CD8-positive, alpha-beta memory T cell (primary cell): ENCODE results near the gene VILL. TPM values are rescaled to one million over a fixed set of nuclear protein-coding genes. Genes with fewer than 3 reads are reported as not detected.

Source experiments
- CTCF ChIA-PET: fragments of 350-600 bp; sonication (Branson Sonifier 250); formaldehyde crosslinking; loops from one replicate; lab custom pipeline; 2021; ENCODE audit warnings: antibody characterized with exemption; lab: Charles Lee
- POLR2A ChIA-PET: fragments of 350-600 bp; sonication (Branson Sonifier 250); formaldehyde crosslinking; loops from one replicate; lab custom pipeline; 2021; ENCODE audit warnings: antibody characterized with exemption; lab: Charles Lee
- DNase-seq, 5 donors: peaks; one replicate each; pipeline versions ENCODE4 v3.0.0 to v3.0.0-alpha.2; 2020 to 2022; ENCODE audit warnings: mixed read lengths in 1 of 5
- H3K27ac ChIP-seq: one replicate; pipeline ENCODE4 v1.7.0; 2013; ENCODE audit warnings: low read depth, mild to moderate bottlenecking, low read length, moderate library complexity
- H3K27me3 ChIP-seq: 2 replicates; pipeline ENCODE4 v1.7.0; 2013; ENCODE audit warnings: low read length, mild to moderate bottlenecking; ENCODE audit not compliant: insufficient read depth, poor library complexity, severe bottlenecking
- H3K36me3 ChIP-seq: 2 replicates; pipeline ENCODE4 v1.7.0; 2013; ENCODE audit warnings: mild to moderate bottlenecking, low read length, moderate library complexity; ENCODE audit not compliant: insufficient read depth
- H3K4me1 ChIP-seq: 2 replicates; pipeline ENCODE4 v1.7.0; 2013; ENCODE audit warnings: mild to moderate bottlenecking, low read length, moderate library complexity; ENCODE audit not compliant: insufficient read depth
- H3K4me3 ChIP-seq: 2 replicates; pipeline ENCODE4 v1.7.0; 2013; ENCODE audit warnings: mild to moderate bottlenecking, low read length
- H3K9me3 ChIP-seq: 2 replicates; pipeline ENCODE4 v1.7.0; 2013; ENCODE audit warnings: mild to moderate bottlenecking, low read length
- H3K27ac Mint-ChIP-seq, 8 donors: one replicate each; pipeline ENCODE4 v1.8.0; 2020 to 2021; ENCODE audit warnings: mixed read lengths in 8 of 8, mild to moderate bottlenecking in 6 of 8, inconsistent platforms in 3 of 8, moderate library complexity in 3 of 8
- H3K27me3 Mint-ChIP-seq, 2 donors: one replicate each; pipeline ENCODE4 v1.8.0; 2020 to 2021; ENCODE audit warnings: mixed read lengths in 2 of 2, mild to moderate bottlenecking in 1 of 2, moderate library complexity in 1 of 2
- H3K36me3 Mint-ChIP-seq, 3 donors: one replicate each; pipeline ENCODE4 v1.8.0; 2020 to 2021; ENCODE audit warnings: mixed read lengths in 3 of 3, inconsistent platforms in 1 of 3, mild to moderate bottlenecking in 1 of 3
- H3K4me1 Mint-ChIP-seq, 3 donors: one replicate each; pipeline ENCODE4 v1.8.0; 2020 to 2021; ENCODE audit warnings: mixed read lengths in 3 of 3, inconsistent platforms in 1 of 3, mild to moderate bottlenecking in 1 of 3
- H3K4me3 Mint-ChIP-seq, 7 donors: one replicate each; pipeline ENCODE4 v1.8.0; 2020 to 2021; ENCODE audit warnings: mixed read lengths in 7 of 7, mild to moderate bottlenecking in 6 of 7, moderate library complexity in 4 of 7, inconsistent platforms in 2 of 7
- H3K9me3 Mint-ChIP-seq, 5 donors: one replicate each; pipeline ENCODE4 v1.8.0; 2020 to 2022; ENCODE audit warnings: mixed read lengths in 5 of 5, mild to moderate bottlenecking in 3 of 5, moderate library complexity in 2 of 5, inconsistent platforms in 1 of 5
- polyA plus RNA-seq: library from polyadenylated mRNA; unstranded; fragments of 300-500 nt; fragmentation: Illumina TruSeq; gene quantifications from one replicate; pipeline ENCODE4 v1.2.3, GENCODE V29; 2021
- total RNA-seq, 2 experiments: library from RNA; stranded (reverse); gene quantifications; one replicate each; pipeline ENCODE4 v1.2.3, GENCODE V29; 2021

VILL gene
- total and polyA plus RNA-seq, 3 experiments from 2014 or later = 14.7 to 16.8 (median 15.8) TPM

DNA sequence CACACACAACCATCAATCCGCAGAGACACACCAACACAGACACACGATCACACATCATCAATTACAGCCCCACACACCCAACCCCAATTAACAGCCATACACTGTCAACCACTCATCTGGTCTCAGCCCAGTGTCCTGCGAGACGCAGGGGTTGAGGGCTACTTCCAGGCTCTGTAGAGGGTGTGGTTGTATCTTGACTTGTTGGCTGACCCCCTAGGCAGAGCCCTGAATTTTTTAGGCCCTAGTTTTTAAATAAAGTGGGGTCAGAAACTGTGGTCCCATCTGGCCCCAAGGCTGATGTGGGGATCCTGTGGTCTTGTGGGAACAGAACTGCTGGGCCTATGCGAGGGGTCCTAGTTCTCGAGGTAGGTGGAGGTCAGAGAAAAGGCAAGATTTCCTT is 9.2 kb downstream of the VILL start:
- Mint-ChIP-seq H3K27ac (peak overlapping the region in 7 of 8 donors; percentile 34 to 96 (median 85)), H3K27me3 (peaks cover 0 to 1% of the 10 kb centered on the region in 2 donors), H3K9me3 (no peaks in the 10 kb centered on the region), H3K4me1 (peaks cover 52 to 66% (median 59%) of the 10 kb centered on the region in 3 donors), H3K4me3 (peak overlapping the region in 4 of 7 donors; percentile 14 to 65 (median 50)), H3K36me3 (peaks cover 8 to 56% (median 13%) of the 10 kb centered on the region in 3 donors)
- POLR2A ChIA-PET = no interaction called here
- Histone ChIP-seq H3K9me3 (no peaks in the 10 kb centered on the region), H3K4me3 (no peak overlapping the region), H3K36me3 (peaks cover 13% of the 10 kb centered on the region), H3K27me3 (no peaks in the 10 kb centered on the region), H3K27ac (no peak overlapping the region), H3K4me1 (peaks cover 42% of the 10 kb centered on the region)
- DNase-seq = peak in 1 of 5 donors; percentile 38
- CTCF ChIA-PET = no interaction called here

DNA sequence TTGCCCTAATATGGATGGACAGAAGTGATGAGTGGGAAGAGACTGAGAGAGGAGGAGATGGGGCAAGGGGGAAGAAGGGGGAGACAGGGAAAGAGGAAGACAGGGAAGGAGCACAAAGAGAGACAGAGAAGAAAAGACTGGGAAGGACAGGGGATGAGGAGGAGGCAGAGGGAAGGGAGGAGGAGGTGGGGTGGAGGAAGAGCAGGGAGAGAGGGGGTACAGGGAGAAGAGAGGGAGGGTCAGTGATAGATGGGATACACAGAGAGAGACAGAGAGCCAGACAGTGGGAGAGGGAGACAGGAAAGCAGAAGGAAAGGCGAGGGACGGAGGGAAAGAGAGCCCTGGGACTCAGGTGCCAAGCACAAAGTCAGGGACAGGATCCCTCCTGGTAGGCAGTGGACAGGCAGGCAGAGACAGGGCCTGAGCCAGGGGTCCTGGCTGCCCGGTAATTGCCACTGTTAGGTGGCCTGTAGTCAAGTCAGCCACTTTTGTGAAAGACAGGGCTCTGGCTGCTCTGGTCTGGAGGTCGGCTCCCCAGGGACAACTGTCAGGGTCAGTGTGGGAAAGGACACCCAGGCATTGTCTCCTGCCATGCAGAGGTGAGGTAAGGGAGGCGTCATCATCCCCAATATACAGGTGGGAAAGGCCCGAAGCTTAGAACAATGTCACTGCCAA is 9.8 kb downstream of the VILL start:
- CTCF ChIA-PET = interaction anchor here (1.3 to 4.1 kb wide), 3 partner anchors 20 to 165 kb away, joined by 3 to 49 read pairs (median 4); partner anchors contain the start of genes DLEC1 and OXSR1
- peak in 1 of 5 donors; percentile 29 for DNase-seq

DNA sequence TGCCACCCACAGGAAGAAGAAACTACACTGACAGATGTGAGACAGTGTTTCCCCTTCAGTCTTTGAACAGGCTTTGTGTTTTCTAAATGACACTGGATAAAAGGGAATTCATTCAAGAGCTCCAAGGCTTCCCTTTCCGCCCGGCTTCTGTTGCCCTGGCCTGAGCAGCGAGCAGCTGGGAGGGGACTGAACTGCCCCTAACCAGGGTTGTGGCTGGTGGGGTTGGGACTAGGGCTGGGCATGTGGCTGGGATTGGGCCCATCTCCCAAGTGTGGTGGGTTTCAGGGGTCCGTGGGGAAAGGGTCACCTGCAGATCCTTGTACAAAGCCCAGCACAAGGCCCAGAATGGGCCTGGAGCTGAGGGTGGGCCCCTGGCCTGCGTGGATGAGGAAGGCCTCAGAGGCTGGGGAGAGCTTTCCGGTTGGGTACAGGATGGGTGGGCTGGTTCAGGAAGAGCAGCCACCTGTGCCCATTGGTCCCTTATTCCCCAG is 10.4 kb downstream of the VILL start:
- H3K36me3 ChIP-seq = peaks cover 13% of the 10 kb centered on the region
- Mint-ChIP-seq H3K9me3 (no peaks in the 10 kb centered on the region), H3K4me1 (peaks cover 44 to 61% (median 53%) of the 10 kb centered on the region in 3 donors), H3K27me3 (peaks cover 0 to 1% of the 10 kb centered on the region in 2 donors), H3K4me3 (no peak overlapping the region), H3K27ac (peak overlapping the region in 3 of 8 donors; percentile 11 to 59 (median 24)), H3K36me3 (peaks cover 8 to 60% (median 13%) of the 10 kb centered on the region in 3 donors)
- POLR2A ChIA-PET = no interaction called here
- DNase-seq = no peak
- CTCF ChIA-PET = interaction anchor here (1.3 to 4.9 kb wide), 4 partner anchors 21 to 164 kb away, joined by 3 to 65 read pairs (median 26); partner anchors contain the start of genes DLEC1 and OXSR1
- no peaks in the 10 kb centered on the region for H3K9me3 ChIP-seq
- no peak overlapping the region for H3K27ac ChIP-seq
- H3K27me3 ChIP-seq = no peaks in the 10 kb centered on the region
- H3K4me1 ChIP-seq = peaks cover 31% of the 10 kb centered on the region
- H3K4me3 ChIP-seq = no peak overlapping the region

More for the DNA sequence above, 9.8 kb downstream of the VILL start:
- Histone ChIP-seq H3K4me3 (no peak overlapping the region), H3K27me3 (no peaks in the 10 kb centered on the region), H3K36me3 (peaks cover 13% of the 10 kb centered on the region), H3K9me3 (no peaks in the 10 kb centered on the region), H3K27ac (no peak overlapping the region), H3K4me1 (peaks cover 37% of the 10 kb centered on the region)
- POLR2A ChIA-PET = no interaction called here
- no peaks in the 10 kb centered on the region for H3K9me3 Mint-ChIP-seq
- peak overlapping the region in 5 of 8 donors; percentile 19 to 63 (median 24) for H3K27ac Mint-ChIP-seq
- peak overlapping the region in 1 of 7 donors; percentile 32 for H3K4me3 Mint-ChIP-seq
- H3K36me3 Mint-ChIP-seq = peaks cover 8 to 61% (median 13%) of the 10 kb centered on the region in 3 donors
- H3K4me1 Mint-ChIP-seq = peaks cover 50 to 66% (median 59%) of the 10 kb centered on the region in 3 donors
- H3K27me3 Mint-ChIP-seq = peaks cover 0 to 1% of the 10 kb centered on the region in 2 donors

DNA sequence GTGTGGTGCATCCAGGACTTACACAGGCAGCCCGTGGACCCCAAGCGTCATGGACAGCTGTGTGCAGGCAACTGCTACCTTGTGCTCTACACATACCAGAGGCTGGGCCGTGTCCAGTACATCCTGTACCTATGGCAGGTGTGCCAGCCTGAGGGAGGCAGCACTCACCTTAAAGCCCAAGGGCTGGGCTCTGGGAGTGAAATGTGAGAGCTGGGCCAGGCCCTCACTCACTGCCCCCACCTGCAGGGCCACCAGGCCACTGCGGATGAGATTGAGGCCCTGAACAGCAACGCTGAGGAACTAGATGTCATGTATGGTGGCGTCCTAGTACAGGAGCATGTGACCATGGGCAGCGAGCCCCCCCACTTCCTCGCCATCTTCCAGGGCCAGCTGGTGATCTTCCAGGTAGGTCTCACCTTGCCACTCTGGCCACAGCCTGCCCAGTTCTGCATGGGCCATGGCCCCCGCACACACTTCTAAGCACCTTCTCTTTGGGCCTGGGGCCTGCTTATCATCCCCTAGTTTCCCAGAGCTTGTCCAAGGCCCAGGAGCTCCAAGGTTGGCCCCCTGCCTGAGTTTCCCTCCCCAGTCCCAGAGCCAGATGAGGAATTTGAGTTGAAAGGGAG is 11.0 kb downstream of the VILL start:
- ChIA-PET CTCF (interaction anchor here (1.0 to 4.9 kb wide), 6 partner anchors 18 to 164 kb away, joined by 3 to 65 read pairs (median 4); partner anchors contain the start of genes DLEC1 and OXSR1), POLR2A (no interaction called here)
- Histone ChIP-seq H3K27ac (no peak overlapping the region), H3K36me3 (peaks cover 19% of the 10 kb centered on the region), H3K4me3 (no peak overlapping the region), H3K4me1 (peaks cover 25% of the 10 kb centered on the region), H3K27me3 (no peaks in the 10 kb centered on the region), H3K9me3 (no peaks in the 10 kb centered on the region)
- peak overlapping the region in 2 of 8 donors; percentile 24 to 59 for H3K27ac Mint-ChIP-seq
- H3K4me1 Mint-ChIP-seq = peaks cover 38 to 55% (median 48%) of the 10 kb centered on the region in 3 donors
- H3K4me3 Mint-ChIP-seq = no peak overlapping the region
- DNase-seq = peak in 1 of 5 donors; percentile 50
- H3K9me3 Mint-ChIP-seq = no peaks in the 10 kb centered on the region
- H3K36me3 Mint-ChIP-seq = peaks cover 7 to 60% (median 8%) of the 10 kb centered on the region in 3 donors
- peaks cover 0 to 1% of the 10 kb centered on the region in 2 donors for H3K27me3 Mint-ChIP-seq

DNA sequence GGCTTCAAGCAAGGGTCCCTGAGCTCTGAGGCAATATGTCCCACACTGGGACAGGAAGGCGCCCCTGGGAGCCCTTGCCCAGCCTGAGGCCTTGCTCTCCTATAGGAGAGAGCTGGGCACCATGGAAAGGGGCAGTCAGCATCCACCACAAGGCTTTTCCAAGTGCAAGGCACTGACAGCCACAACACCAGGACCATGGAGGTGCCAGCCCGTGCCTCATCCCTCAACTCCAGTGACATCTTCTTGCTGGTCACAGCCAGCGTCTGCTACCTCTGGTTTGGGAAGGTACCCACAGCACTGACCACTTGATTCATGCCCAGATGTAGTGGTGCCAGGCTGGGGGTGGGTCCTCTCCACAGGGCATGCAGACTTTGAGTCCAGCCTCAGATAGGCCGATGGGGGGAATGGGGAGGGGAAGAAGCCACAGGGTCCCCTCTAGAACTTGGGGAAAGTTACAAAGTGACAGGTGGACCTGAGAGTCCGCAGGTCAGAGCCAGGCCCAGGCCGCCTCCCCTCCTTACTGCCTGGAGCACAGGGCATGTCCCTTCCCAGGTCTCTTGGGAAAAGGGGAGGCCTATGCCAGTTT is 11.8 kb downstream of the VILL start:
- Mint-ChIP-seq H3K4me3 (no peak overlapping the region), H3K27me3 (peaks cover 0 to 1% of the 10 kb centered on the region in 2 donors), H3K9me3 (no peaks in the 10 kb centered on the region), H3K4me1 (peaks cover 33 to 47% (median 40%) of the 10 kb centered on the region in 3 donors), H3K27ac (peak overlapping the region in 1 of 8 donors; percentile 74), H3K36me3 (peaks cover 4 to 62% (median 4%) of the 10 kb centered on the region in 3 donors)
- no peak overlapping the region for H3K27ac ChIP-seq
- H3K36me3 ChIP-seq = peaks cover 21% of the 10 kb centered on the region
- DNase-seq = peak in 1 of 5 donors; percentile 37
- H3K4me3 ChIP-seq = no peak overlapping the region
- H3K4me1 ChIP-seq = peaks cover 17% of the 10 kb centered on the region
- no peaks in the 10 kb centered on the region for H3K9me3 ChIP-seq
- ChIA-PET CTCF (interaction anchor here (1.0 to 4.9 kb wide), 4 partner anchors 17 to 37 kb away, joined by 4 to 65 read pairs (median 27); partner anchors contain the start of gene DLEC1), POLR2A (no interaction called here)
- no peaks in the 10 kb centered on the region for H3K27me3 ChIP-seq

DNA sequence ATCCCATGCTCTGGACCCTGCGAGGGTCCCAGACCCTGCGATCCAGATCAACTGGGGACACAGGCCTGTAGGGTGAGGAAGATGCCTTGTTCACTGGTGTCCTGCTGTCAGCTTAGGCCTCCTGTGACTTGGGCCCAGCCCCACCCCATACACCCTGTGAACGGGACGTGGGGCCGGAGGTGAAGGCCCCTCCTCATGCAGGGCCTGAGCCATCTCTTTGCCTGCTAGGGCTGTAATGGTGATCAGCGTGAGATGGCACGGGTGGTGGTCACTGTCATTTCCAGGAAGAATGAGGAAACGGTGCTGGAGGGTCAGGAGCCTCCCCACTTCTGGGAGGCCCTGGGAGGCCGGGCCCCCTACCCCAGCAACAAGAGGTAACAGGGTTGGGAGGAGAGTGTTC is 12.4 kb downstream of the VILL start:
- ChIA-PET CTCF (interaction anchor here (1.4 to 4.9 kb wide), 6 partner anchors 10 to 36 kb away, joined by 7 to 65 read pairs (median 14); partner anchors contain the start of gene DLEC1), POLR2A (interaction anchor here (1.1 kb wide), 1 partner anchor 29 kb away, joined by 3 read pairs; no protein-coding TSS in a partner anchor)
- Histone ChIP-seq H3K9me3 (no peaks in the 10 kb centered on the region), H3K36me3 (peaks cover 21% of the 10 kb centered on the region), H3K27ac (no peak overlapping the region), H3K4me1 (peaks cover 11% of the 10 kb centered on the region), H3K27me3 (no peaks in the 10 kb centered on the region), H3K4me3 (no peak overlapping the region)
- Mint-ChIP-seq H3K36me3 (peaks cover 4 to 67% (median 4%) of the 10 kb centered on the region in 3 donors), H3K27ac (peak overlapping the region in 5 of 8 donors; percentile 26 to 83 (median 64)), H3K9me3 (no peaks in the 10 kb centered on the region), H3K4me1 (peaks cover 30 to 42% (median 40%) of the 10 kb centered on the region in 3 donors), H3K27me3 (peaks cover 0 to 1% of the 10 kb centered on the region in 2 donors), H3K4me3 (no peak overlapping the region)
- DNase-seq = peak in 1 of 5 donors; percentile 36

DNA sequence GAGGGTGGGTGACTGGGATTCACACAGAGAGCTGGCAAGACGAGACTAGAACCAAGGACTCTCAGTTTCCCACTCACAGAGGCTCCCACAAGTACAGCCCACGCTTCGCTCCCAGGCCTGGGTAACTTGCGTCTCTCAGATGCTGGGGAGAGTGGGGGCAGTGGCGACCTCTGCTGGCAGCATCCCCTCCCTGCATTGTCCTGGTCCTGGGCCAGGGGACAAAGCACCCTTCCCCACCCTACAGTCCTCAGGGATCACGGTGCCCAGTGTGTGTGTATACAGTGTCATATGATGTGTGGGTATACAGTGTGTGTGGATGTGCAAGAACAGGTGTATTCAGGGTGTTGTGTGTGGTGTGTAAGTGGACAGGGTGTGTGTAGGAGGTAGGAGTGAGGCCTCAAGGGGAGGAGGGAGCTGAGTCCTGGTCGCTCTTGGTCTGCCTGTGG is 12.8 kb downstream of the VILL start:
- Mint-ChIP-seq H3K27me3 (peaks cover 0 to 1% of the 10 kb centered on the region in 2 donors), H3K9me3 (no peaks in the 10 kb centered on the region), H3K36me3 (peaks cover 4 to 71% (median 4%) of the 10 kb centered on the region in 3 donors), H3K4me1 (peaks cover 26 to 37% (median 35%) of the 10 kb centered on the region in 3 donors), H3K27ac (peak overlapping the region in 5 of 8 donors; percentile 17 to 83 (median 80)), H3K4me3 (no peak overlapping the region)
- ChIA-PET CTCF (interaction anchor here (0.7 to 4.9 kb wide), 12 partner anchors 9 to 249 kb away, joined by 3 to 65 read pairs (median 6); partner anchors contain the start of genes ACAA1, DLEC1 and PLCD1), POLR2A (interaction anchor here (1.0 to 1.1 kb wide), 2 partner anchors 29 to 36 kb away, joined by 3 read pairs; partner anchors contain the start of gene DLEC1)
- no peaks in the 10 kb centered on the region for H3K27me3 ChIP-seq
- H3K4me3 ChIP-seq = no peak overlapping the region
- no peaks in the 10 kb centered on the region for H3K9me3 ChIP-seq
- H3K36me3 ChIP-seq = peaks cover 21% of the 10 kb centered on the region
- H3K27ac ChIP-seq = no peak overlapping the region
- peak; percentile 31 to 70 (median 49) for DNase-seq
- H3K4me1 ChIP-seq = peaks cover 7% of the 10 kb centered on the region
